ENCODE measurements around the gene AHSG. TPM values are rescaled to one million over a fixed set of nuclear protein-coding genes. Genes with fewer than 3 reads are reported as not detected.

The AHSG gene
- total RNA-seq, 3 donors from 2014 or later = not detected

GRCh38 chr3:186669378-186670084 lies 56.7 kb downstream of the AHSG start:
- Histone ChIP-seq H3K4me3 (no peak overlapping the region), H3K4me1 (ENCODE audit: low read depth) (no peaks in the 10 kb centered on the region), H3K9me3 (no peaks in the 10 kb centered on the region), H3K36me3 (ENCODE audit: low read depth) (no peaks in the 10 kb centered on the region)
- intact Hi-C loops (cut with DNase I, micrococcal nuclease) = no loop called here
- ATAC-seq = no peak
- no peak for DNase-seq
- TF ChIP-seq, protein P1, sequence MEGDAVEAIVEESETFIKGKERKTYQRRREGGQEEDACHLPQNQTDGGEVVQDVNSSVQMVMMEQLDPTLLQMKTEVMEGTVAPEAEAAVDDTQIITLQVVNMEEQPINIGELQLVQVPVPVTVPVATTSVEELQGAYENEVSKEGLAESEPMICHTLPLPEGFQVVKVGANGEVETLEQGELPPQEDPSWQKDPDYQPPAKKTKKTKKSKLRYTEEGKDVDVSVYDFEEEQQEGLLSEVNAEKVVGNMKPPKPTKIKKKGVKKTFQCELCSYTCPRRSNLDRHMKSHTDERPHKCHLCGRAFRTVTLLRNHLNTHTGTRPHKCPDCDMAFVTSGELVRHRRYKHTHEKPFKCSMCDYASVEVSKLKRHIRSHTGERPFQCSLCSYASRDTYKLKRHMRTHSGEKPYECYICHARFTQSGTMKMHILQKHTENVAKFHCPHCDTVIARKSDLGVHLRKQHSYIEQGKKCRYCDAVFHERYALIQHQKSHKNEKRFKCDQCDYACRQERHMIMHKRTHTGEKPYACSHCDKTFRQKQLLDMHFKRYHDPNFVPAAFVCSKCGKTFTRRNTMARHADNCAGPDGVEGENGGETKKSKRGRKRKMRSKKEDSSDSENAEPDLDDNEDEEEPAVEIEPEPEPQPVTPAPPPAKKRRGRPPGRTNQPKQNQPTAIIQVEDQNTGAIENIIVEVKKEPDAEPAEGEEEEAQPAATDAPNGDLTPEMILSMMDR (IDR thresholded peaks at IDR 0.05) = no peak

DNA sequence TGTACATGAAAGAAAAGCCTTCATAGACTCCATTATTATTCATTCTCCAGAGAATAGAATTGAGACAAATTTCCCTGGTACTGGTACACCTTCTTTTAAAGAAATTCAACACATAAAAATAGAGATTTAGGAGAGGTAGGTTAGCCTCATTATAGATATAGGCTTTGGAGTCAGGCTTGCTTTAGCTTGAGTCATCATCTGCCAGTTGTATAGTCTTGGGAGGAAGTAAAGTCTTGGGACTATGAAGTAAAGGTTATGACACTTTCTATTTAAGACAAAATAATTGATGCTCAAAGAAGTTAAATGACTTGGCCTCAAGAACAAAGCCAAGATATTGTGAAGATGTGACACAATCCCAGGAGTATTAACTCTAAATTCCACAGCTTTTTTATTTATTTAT lies 57.3 kb downstream of the AHSG start:
- intact Hi-C loops (cut with DNase I, micrococcal nuclease) = no loop called here
- DNase-seq = no peak
- ATAC-seq = no peak
- Histone ChIP-seq H3K4me3 (no peak overlapping the region), H3K36me3 (ENCODE audit: low read depth) (no peaks in the 10 kb centered on the region), H3K9me3 (no peaks in the 10 kb centered on the region), H3K4me1 (ENCODE audit: low read depth) (no peaks in the 10 kb centered on the region)
- TF ChIP-seq, protein P1 (IDR thresholded peaks at IDR 0.05) = no peak

Other genes with a start within 250 kb of the AHSG start
- gene CRYGS, start 68.7 kb upstream of the AHSG start, total RNA-seq = 1 to 10 TPM; 3.2 to 3.9 (median 3.8) TPM
- gene TBCCD1, start 45.7 kb upstream of the AHSG start, total RNA-seq = 10 to 100 TPM; 11.0 to 13.4 (median 12.6) TPM
- 10 to 100 TPM; 32.2 to 45.7 (median 34.0) TPM for gene DNAJB11, start 42.3 kb upstream of the AHSG start, total RNA-seq
- gene FETUB, start 27.3 kb downstream of the AHSG start, total RNA-seq = not detected
- gene HRG, start 53.0 kb downstream of the AHSG start, total RNA-seq = not detected
- gene KNG1, start 104.3 kb downstream of the AHSG start, total RNA-seq = 1 to 10 TPM in 1 of 3 donors, under 1 TPM in 2; 0.12 to 3.2 (median 0.44) TPM
- gene EIF4A2, start 170.5 kb downstream of the AHSG start, total RNA-seq = 100 to 1,000 TPM; 218 to 536 (median 316) TPM
- gene RFC4, start 193.4 kb downstream of the AHSG start, total RNA-seq = 10 to 100 TPM in 2 of 3 donors, 1 to 10 TPM in 1; 5.6 to 19.9 (median 15.0) TPM
- gene ADIPOQ, start 229.7 kb downstream of the AHSG start, total RNA-seq = 1 to 10 TPM in 2 of 3 donors, under 1 TPM in 1; 0.12 to 4.7 (median 1.3) TPM

Data from mucosa of descending colon (tissue), 3 donors.